HEK293T (cell line): ENCODE measurements around the gene TAOK3.
A peak's percentile ranks its signal among the peaks of the same experiment; 100 is the strongest.

Source experiments
- CTCF ChIA-PET: fragments of 350-600 bp; formaldehyde crosslinking; extraction: SDS; loops from one replicate; lab custom pipeline; 2021; ENCODE audit warnings: antibody characterized with exemption, inconsistent platforms; lab: Yijun Ruan, JAX
- POLR2A ChIA-PET: fragments of 350-600 bp; formaldehyde crosslinking; extraction: SDS; loops from one replicate; lab custom pipeline; 2020; ENCODE audit warnings: antibody characterized with exemption, inconsistent platforms; lab: Yijun Ruan, JAX
- DNase-seq: peaks from one replicate; pipeline ENCODE4 v3.0.0; 2012; ENCODE audit warnings: mixed read lengths; ENCODE audit errors: extremely low spot score
- ARNT ChIP-seq: fragments of 450-650 bp; IDR thresholded peaks from 2 replicates; pipeline ENCODE4 v1.6.1; 2017; ENCODE audit warnings: mild to moderate bottlenecking
- BHLHE40 ChIP-seq: fragments of 450-650 bp; IDR thresholded peaks from 2 replicates; pipeline ENCODE4 v1.6.1; 2016; ENCODE audit warnings: mild to moderate bottlenecking, moderate library complexity, borderline replicate concordance
- CTBP1 ChIP-seq: fragments of 450-650 bp; IDR thresholded peaks from 2 replicates; pipeline ENCODE4 v1.6.1; 2016; ENCODE audit warnings: borderline replicate concordance
- ELF4 ChIP-seq: fragments of 450-650 bp; IDR thresholded peaks from 2 replicates; pipeline ENCODE4 v1.6.1; 2017; ENCODE audit warnings: antibody characterized with exemption
- FOXA1 ChIP-seq: fragments of 450-650 bp; IDR thresholded peaks from 2 replicates; pipeline ENCODE4 v1.6.1; 2016; ENCODE audit warnings: mild to moderate bottlenecking
- FOXK2 ChIP-seq: fragments of 450-650 bp; IDR thresholded peaks from 2 replicates; pipeline ENCODE4 v1.6.1; 2016; ENCODE audit warnings: mild to moderate bottlenecking
- FOXM1 ChIP-seq: fragments of 450-650 bp; IDR thresholded peaks from 2 replicates; pipeline ENCODE4 v1.6.1; 2017; ENCODE audit warnings: mild to moderate bottlenecking, borderline replicate concordance
- HDGF ChIP-seq: fragments of 450-650 bp; IDR thresholded peaks from 2 replicates; pipeline ENCODE4 v1.6.1; 2017; ENCODE audit warnings: antibody characterized with exemption, borderline replicate concordance
- L3MBTL2 ChIP-seq: fragments of 450-650 bp; conservative IDR thresholded peaks from 2 replicates; pipeline ENCODE4 v1.6.1; 2016; ENCODE audit warnings: mild to moderate bottlenecking
- LEF1 ChIP-seq: fragments of 450-650 bp; IDR thresholded peaks from 2 replicates; pipeline ENCODE4 v1.6.1; 2017; ENCODE audit warnings: mild to moderate bottlenecking, borderline replicate concordance
- NFRKB ChIP-seq: fragments of 450-650 bp; IDR thresholded peaks from 2 replicates; pipeline ENCODE4 v1.6.1; 2016; ENCODE audit warnings: mild to moderate bottlenecking, moderate library complexity
- PKNOX1 ChIP-seq: fragments of 450-650 bp; IDR thresholded peaks from 2 replicates; pipeline ENCODE4 v1.6.1; 2016
- SP1 ChIP-seq: fragments of 450-650 bp; IDR thresholded peaks from 2 replicates; pipeline ENCODE4 v1.6.1; 2017
- SUZ12 ChIP-seq: fragments of 450-650 bp; IDR thresholded peaks from 2 replicates; pipeline ENCODE4 v1.6.1; 2016; ENCODE audit warnings: mild to moderate bottlenecking
- TARDBP ChIP-seq: fragments of 450-650 bp; IDR thresholded peaks from 2 replicates; pipeline ENCODE4 v1.6.1; 2016
- ZNF384 ChIP-seq: fragments of 450-650 bp; IDR thresholded peaks from 2 replicates; pipeline ENCODE4 v1.6.1; 2016

TAOK3 gene

GRCh38 chr12:118374909-118375308 lies 2.2 kb upstream of the TAOK3 start:
- TF ChIP-seq HDGF, result no peak
- no peak for TF ChIP-seq ARNT
- no peak for TF ChIP-seq TARDBP
- no peak for TF ChIP-seq CTBP1
- TF ChIP-seq L3MBTL2, result no peak
- TF ChIP-seq SUZ12, result no peak
- DNase-seq, result no peak
- POLR2A ChIA-PET, result interaction anchor here (1.8 kb wide), 1 partner anchor 254 kb away, joined by 8 read pairs; no protein-coding TSS in a partner anchor
- CTCF ChIA-PET, result interaction anchor here (1.2 kb wide), 1 partner anchor 18 kb away, joined by 4 read pairs; no protein-coding TSS in a partner anchor

- POLR2A ChIA-PET, result interaction anchor here (0.7 kb wide), 1 partner anchor 67 kb away, joined by 3 read pairs; no protein-coding TSS in a partner anchor
- CTCF ChIA-PET, result interaction anchor here (1.0 kb wide), 1 partner anchor 193 kb away, joined by 5 read pairs; no protein-coding TSS in a partner anchor
- no peak for DNase-seq
- TF ChIP-seq FOXA1 (no peak), SUZ12 (no peak), PKNOX1 (no peak), L3MBTL2 (no peak), LEF1 (no peak), TARDBP (no peak), CTBP1 (no peak), ELF4 (no peak), ARNT (no peak), BHLHE40 (no peak), SP1 (no peak), FOXK2 (no peak), NFRKB (no peak), FOXM1 (no peak), HDGF (no peak), ZNF384 (no peak)
Measured at GRCh38 chr12:118374126-118374725, 1.5 kb upstream of the TAOK3 start.

GRCh38 chr12:118373616-118374015 lies 909 bp upstream of the TAOK3 start:
- no peak for DNase-seq
- no peak for TF ChIP-seq SP1
- no peak for TF ChIP-seq LEF1
- no peak for TF ChIP-seq PKNOX1
- no peak for TF ChIP-seq CTBP1
- TF ChIP-seq FOXM1, result no peak
- TF ChIP-seq ZNF384, result no peak
- no peak for TF ChIP-seq FOXK2
- TF ChIP-seq NFRKB, result no peak
- no peak for TF ChIP-seq BHLHE40
- TF ChIP-seq SUZ12, result no peak
- TF ChIP-seq TARDBP, result no peak
- TF ChIP-seq ELF4, result no peak
- TF ChIP-seq FOXA1, result no peak
- TF ChIP-seq L3MBTL2, result no peak
- TF ChIP-seq HDGF, result no peak
- no peak for TF ChIP-seq ARNT
- POLR2A ChIA-PET, result interaction anchor here (0.7 to 0.9 kb wide), 3 partner anchors 8 to 314 kb away, joined by 3 read pairs; no protein-coding TSS in a partner anchor
- CTCF ChIA-PET, result interaction anchor here (1.0 kb wide), 1 partner anchor 193 kb away, joined by 5 read pairs; no protein-coding TSS in a partner anchor

- ChIA-PET CTCF (interaction anchor here (0.8 to 1.3 kb wide), 2 partner anchors 75 to 190 kb away, joined by 3 to 4 read pairs; no protein-coding TSS in a partner anchor), POLR2A (interaction anchor here (0.8 to 1.9 kb wide), 2 partner anchors 184 to 236 kb away, joined by 3 to 7 read pairs; partner anchors contain the start of gene PEBP1)
- peak; percentile 11 for DNase-seq
- TF ChIP-seq BHLHE40, result no peak
- no peak for TF ChIP-seq CTBP1
- TF ChIP-seq SP1, result no peak
- TF ChIP-seq TARDBP, result no peak
- no peak for TF ChIP-seq ELF4
- TF ChIP-seq FOXA1, result no peak
- no peak for TF ChIP-seq ZNF384
- TF ChIP-seq PKNOX1, result no peak
- TF ChIP-seq ARNT, result no peak
- TF ChIP-seq SUZ12, result no peak
- no peak for TF ChIP-seq FOXK2
- TF ChIP-seq NFRKB, result no peak
- TF ChIP-seq L3MBTL2, result no peak
- TF ChIP-seq LEF1, result no peak
- no peak for TF ChIP-seq FOXM1
- no peak for TF ChIP-seq HDGF
Measured at GRCh38 chr12:118371321-118372282, 1.1 kb downstream of the TAOK3 start.

- ChIA-PET CTCF (interaction anchor here (0.8 to 1.3 kb wide), 2 partner anchors 74 to 189 kb away, joined by 3 to 4 read pairs; no protein-coding TSS in a partner anchor), POLR2A (interaction anchor here (0.8 to 1.9 kb wide), 2 partner anchors 183 to 235 kb away, joined by 3 to 7 read pairs; partner anchors contain the start of gene PEBP1)
- no peak for TF ChIP-seq ZNF384
- no peak for TF ChIP-seq ARNT
- no peak for TF ChIP-seq BHLHE40
- no peak for TF ChIP-seq SUZ12
- no peak for TF ChIP-seq FOXK2
- no peak for TF ChIP-seq LEF1
- TF ChIP-seq L3MBTL2, result no peak
- no peak for TF ChIP-seq FOXA1
- TF ChIP-seq FOXM1, result no peak
- no peak for TF ChIP-seq SP1
- TF ChIP-seq TARDBP, result no peak
- TF ChIP-seq ELF4, result no peak
- TF ChIP-seq CTBP1, result no peak
- TF ChIP-seq NFRKB, result no peak
- TF ChIP-seq HDGF, result no peak
- DNase-seq, result no peak
Measured at GRCh38 chr12:118370601-118371000, 2.1 kb downstream of the TAOK3 start.
